CD14-positive monocyte (primary cell): Measurements from ENCODE around the gene GNAT3. TPM values are rescaled to one million over a fixed set of nuclear protein-coding genes. Genes with fewer than 3 reads are reported as not detected.

Experiments used
- DNase-seq, 3 donors: peaks; one replicate each; pipeline ENCODE4 v3.0.0-alpha.2; 2011 to 2022
- H2AFZ ChIP-seq: 2 replicates; pipeline ENCODE4 v1.6.0; 2012; ENCODE audit warnings: mild to moderate bottlenecking, low read depth, low read length, inconsistent platforms; ENCODE audit not compliant: insufficient read depth, poor library complexity, severe bottlenecking
- H3K27ac ChIP-seq, 2 donors: 1 replicate in 1 of 2; 2 replicates in 1 of 2; pipeline ENCODE4 v1.5.1; 2012 to 2013; ENCODE audit warnings: low read length in 2 of 2, control low read depth in 1 of 2, inconsistent platforms in 1 of 2, low read depth in 1 of 2, mild to moderate bottlenecking in 1 of 2
- H3K27me3 ChIP-seq, 2 donors: one replicate each; pipeline versions ENCODE4 v1.6.0 to v1.6.1; 2011 to 2013; ENCODE audit warnings: low read length in 2 of 2; ENCODE audit not compliant: control insufficient read depth in 2 of 2, insufficient read depth in 2 of 2
- H3K36me3 ChIP-seq, 2 donors: replicated peaks in 1 of 2; 1 replicate in 1 of 2; 2 replicates in 1 of 2; pipeline versions ENCODE4 v1.5.1 to v1.6.1; 2012 to 2013; ENCODE audit warnings: low read length in 2 of 2, control low read depth in 1 of 2, inconsistent platforms in 1 of 2, mild to moderate bottlenecking in 1 of 2; ENCODE audit not compliant: insufficient read depth in 2 of 2, control insufficient read depth in 1 of 2
- H3K4me1 ChIP-seq, 2 donors: 1 replicate in 1 of 2; 2 replicates in 1 of 2; pipeline versions ENCODE4 v1.5.1 to v1.6.1; 2012 to 2013; ENCODE audit warnings: low read length in 2 of 2, control low read depth in 1 of 2, inconsistent platforms in 1 of 2, mild to moderate bottlenecking in 1 of 2, moderate library complexity in 1 of 2; ENCODE audit not compliant: insufficient read depth in 2 of 2, control insufficient read depth in 1 of 2
- H3K4me2 ChIP-seq: replicated peaks from 2 replicates; pipeline ENCODE3; 2012; ENCODE audit warnings: low read length, moderate library complexity, mild to moderate bottlenecking; ENCODE audit not compliant: poor library complexity, severe bottlenecking; ENCODE audit errors: extremely low read depth
- H3K4me3 ChIP-seq, 3 experiments: fragments of 200-600 bp in 1 of 3; sonication (generic) in 1 of 3; replicated peaks in 1 of 3; 1 replicate in 2 of 3; 2 replicates in 1 of 3; pipeline ENCODE4 v1.5.1; 2011 to 2013; ENCODE audit warnings: low read length in 3 of 3, mild to moderate bottlenecking in 3 of 3, control low read depth in 2 of 3, low read depth in 2 of 3, inconsistent platforms in 1 of 3, moderate library complexity in 1 of 3
- H3K79me2 ChIP-seq: 2 replicates; pipeline ENCODE4 v1.6.0; 2012; ENCODE audit warnings: mild to moderate bottlenecking, control low read depth, inconsistent platforms, low read length, moderate library complexity; ENCODE audit not compliant: insufficient read depth
- H3K9ac ChIP-seq: 2 replicates; pipeline ENCODE4 v1.6.0; 2017; ENCODE audit warnings: low read length, mild to moderate bottlenecking; ENCODE audit not compliant: insufficient read depth, poor library complexity, severe bottlenecking
- H3K9me3 ChIP-seq, 2 donors: replicated peaks in 1 of 2; 1 replicate in 1 of 2; 2 replicates in 1 of 2; pipeline versions ENCODE4 v1.5.1 to v1.6.1; 2012 to 2013; ENCODE audit warnings: low read length in 2 of 2, control low read depth in 1 of 2; ENCODE audit not compliant: control insufficient read depth in 1 of 2, insufficient read depth in 1 of 2
- H4K20me1 ChIP-seq: 2 replicates; pipeline ENCODE4 v1.6.0; 2012; ENCODE audit warnings: mild to moderate bottlenecking, low read length, control low read depth, moderate library complexity; ENCODE audit not compliant: insufficient read depth
- H3K27ac Mint-ChIP-seq, 7 donors: one replicate each; pipeline ENCODE4 v1.8.0; 2020; ENCODE audit warnings: mild to moderate bottlenecking in 7 of 7, mixed read lengths in 7 of 7, moderate library complexity in 6 of 7, inconsistent platforms in 2 of 7
- H3K27me3 Mint-ChIP-seq, 3 donors: one replicate each; pipeline ENCODE4 v1.8.0; 2021 to 2022; ENCODE audit warnings: low read depth in 3 of 3, mild to moderate bottlenecking in 3 of 3, mixed read lengths in 3 of 3, moderate library complexity in 3 of 3, inconsistent platforms in 1 of 3
- H3K36me3 Mint-ChIP-seq, 2 donors: one replicate each; pipeline ENCODE4 v1.8.0; 2020; ENCODE audit warnings: mixed read lengths in 2 of 2, inconsistent platforms in 1 of 2, mild to moderate bottlenecking in 1 of 2
- H3K4me1 Mint-ChIP-seq: one replicate; pipeline ENCODE4 v1.8.0; 2020; ENCODE audit warnings: mild to moderate bottlenecking, mixed read lengths
- H3K4me3 Mint-ChIP-seq, 2 donors: one replicate each; pipeline ENCODE4 v1.8.0; 2020; ENCODE audit warnings: mild to moderate bottlenecking in 2 of 2, mixed read lengths in 2 of 2, moderate library complexity in 1 of 2
- H3K9me3 Mint-ChIP-seq, 7 donors: one replicate each; pipeline ENCODE4 v1.8.0; 2020 to 2022; ENCODE audit warnings: mixed read lengths in 7 of 7, mild to moderate bottlenecking in 6 of 7, moderate library complexity in 6 of 7, inconsistent platforms in 2 of 7
- CTCF ChIP-seq: fragments of 200-600 bp; IDR thresholded peaks from one replicate; pipeline ENCODE4 v1.8.0; 2022; ENCODE audit warnings: antibody characterized with exemption, mild to moderate bottlenecking
- WGBS: methylation state at CpG from one replicate; pipeline ENCODE4 v1.1.5; 2013; ENCODE audit warnings: missing lambda C conversion rate; ENCODE audit not compliant: insufficient coverage; 5-methylcytosine and 5-hydroxymethylcytosine counted together
- intact Hi-C, 2 donors: fragments of 100-400 bp; cut with micrococcal nuclease; formaldehyde crosslinking; loops; one replicate each; pipeline versions ENCODE4 v1.15.0 to v1.15.1; 2023
- polyA plus RNA-seq, 3 donors: library from polyadenylated mRNA; depleted of rRNA in 1 of 3; unstranded in 2 of 3; stranded (reverse) in 1 of 3; fragments of 300-500 nt in 2 of 3; fragments of >200 nt in 1 of 3; fragmentation: Illumina TruSeq in 2 of 3; gene quantifications; 1 replicate in 2 of 3; 2 replicates in 1 of 3; pipeline ENCODE4 v1.2.3, GENCODE V29; 2012 to 2021

GNAT3 gene
- polyA plus RNA-seq, 3 donors: not detected

GRCh38 chr7:80532153-80532552 is 20.3 kb upstream of the GNAT3 start:
- Histone ChIP-seq H3K27ac (no peak overlapping the region), H3K9me3 (peaks cover 0 to 11% of the 10 kb centered on the region in 2 donors), H3K36me3 (no peaks in the 10 kb centered on the region), H2AFZ (no peak overlapping the region), H4K20me1 (no peaks in the 10 kb centered on the region), H3K79me2 (no peaks in the 10 kb centered on the region), H3K4me3 (no peak overlapping the region), H3K27me3 (no peaks in the 10 kb centered on the region), H3K9ac (no peak overlapping the region), H3K4me1 (peaks cover 9 to 13% of the 10 kb centered on the region in 2 donors), H3K4me2 (no peak overlapping the region)
- H3K9me3 Mint-ChIP-seq: peaks cover 7 to 21% (median 18%) of the 10 kb centered on the region in 7 donors
- no peaks in the 10 kb centered on the region for H3K4me1 Mint-ChIP-seq
- no peak for TF ChIP-seq CTCF
- no peak overlapping the region for H3K27ac Mint-ChIP-seq
- intact Hi-C loops: no loop called here
- H3K36me3 Mint-ChIP-seq: no peaks in the 10 kb centered on the region
- no peak for DNase-seq
- WGBS: 100% methylated on average over 2 of the region's 3 CpGs
- peaks cover 0 to 4% (median 3%) of the 10 kb centered on the region in 3 donors for H3K27me3 Mint-ChIP-seq
- no peak overlapping the region for H3K4me3 Mint-ChIP-seq

DNA sequence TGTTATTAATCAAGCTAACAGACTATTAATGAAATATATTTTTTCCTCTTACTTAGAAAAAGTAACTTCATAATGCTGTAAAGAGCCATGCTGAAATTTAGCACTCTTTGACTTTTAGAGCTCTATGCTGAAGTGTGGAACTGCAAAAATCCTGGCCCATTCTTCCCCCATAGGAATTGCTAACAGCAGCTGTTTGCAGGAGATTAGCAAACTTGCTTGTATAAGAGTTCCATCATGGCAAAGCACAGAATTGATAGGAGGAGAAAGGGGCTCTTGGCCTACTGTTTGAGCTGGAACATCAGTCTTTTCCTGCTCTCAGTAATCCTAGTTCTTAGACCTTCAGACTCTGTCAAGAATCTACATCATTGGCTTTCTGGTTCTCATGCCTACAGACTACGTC is 18.3 kb upstream of the GNAT3 start:
- intact Hi-C loops: no loop called here
- Histone ChIP-seq H3K9me3 (peaks cover 0 to 11% of the 10 kb centered on the region in 2 donors), H3K9ac (no peak overlapping the region), H3K36me3 (no peaks in the 10 kb centered on the region), H3K4me3 (no peak overlapping the region), H3K27me3 (no peaks in the 10 kb centered on the region), H2AFZ (no peak overlapping the region), H3K27ac (no peak overlapping the region), H3K4me1 (no peaks in the 10 kb centered on the region), H3K4me2 (no peak overlapping the region), H4K20me1 (no peaks in the 10 kb centered on the region), H3K79me2 (no peaks in the 10 kb centered on the region)
- Mint-ChIP-seq H3K27me3 (peaks cover 0 to 6% (median 4%) of the 10 kb centered on the region in 3 donors), H3K9me3 (peaks cover 8 to 26% (median 18%) of the 10 kb centered on the region in 7 donors), H3K4me3 (no peak overlapping the region), H3K4me1 (no peaks in the 10 kb centered on the region), H3K36me3 (no peaks in the 10 kb centered on the region), H3K27ac (no peak overlapping the region)
- TF ChIP-seq CTCF: no peak
- DNase-seq: no peak
- no CpG with 5 or more reads among the region's 1 CpG for WGBS
